HG03520 (cell line): ENCODE measurements around the gene RBM4.
"Not testable (repeated sequence)": the region's sequence is repeated elsewhere in the genome, so short reads cannot be mapped to it uniquely, and the experiment has no call there.

ENCODE experiments used
- ATAC-seq: cut with Tn5 transposase; IDR thresholded peaks from one replicate; pipeline ENCODE4 v1.9.1; 2021; ENCODE audit warnings: mild to moderate bottlenecking, moderate library complexity; ENCODE audit not compliant: unreplicated experiment

Gene RBM4

GRCh38 chr11:66616379-66617154 is 21.9 kb upstream of the RBM4 start, which contains the start of gene RBM14:
Gene RBM14 (plus strand): TSS chr11:66616630. CDS start chr11:66616721, 91 bp downstream.
- peak; percentile 93 for ATAC-seq

DNA sequence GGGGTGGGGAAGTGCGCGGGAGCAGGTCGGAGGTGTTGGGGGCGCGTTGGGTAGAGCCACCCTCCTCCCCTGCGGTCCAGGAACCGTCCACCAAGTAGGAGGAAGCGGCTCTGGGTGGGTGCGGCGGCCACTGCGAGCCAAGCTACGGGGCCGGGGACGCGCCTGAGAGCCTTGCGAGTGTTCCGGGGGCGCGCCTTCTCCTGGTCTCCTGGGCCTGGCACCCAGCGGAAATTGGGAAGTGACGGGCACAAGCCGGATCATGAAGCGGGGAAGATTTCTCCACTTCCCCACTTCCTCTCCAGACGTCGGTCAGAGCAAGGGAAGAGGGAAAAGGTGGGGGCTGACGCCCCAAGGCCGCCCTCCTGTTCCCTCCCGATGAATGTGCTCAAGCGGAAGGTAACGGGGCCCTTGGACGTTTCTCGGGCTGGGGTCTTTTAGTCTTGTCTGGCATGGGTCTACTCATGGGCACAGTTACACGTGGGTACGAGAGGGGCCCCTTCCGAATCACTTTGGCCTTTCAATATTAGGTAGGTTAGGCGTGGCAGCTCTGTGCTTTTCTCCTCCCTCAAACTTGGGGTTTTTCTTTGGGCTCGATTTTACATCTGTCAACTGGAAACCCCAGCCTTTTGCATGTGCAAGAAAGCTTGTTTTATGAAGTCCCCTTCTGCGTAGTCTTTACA is 21.2 kb upstream of the RBM4 start:
- peak; percentile 4 for ATAC-seq

DNA sequence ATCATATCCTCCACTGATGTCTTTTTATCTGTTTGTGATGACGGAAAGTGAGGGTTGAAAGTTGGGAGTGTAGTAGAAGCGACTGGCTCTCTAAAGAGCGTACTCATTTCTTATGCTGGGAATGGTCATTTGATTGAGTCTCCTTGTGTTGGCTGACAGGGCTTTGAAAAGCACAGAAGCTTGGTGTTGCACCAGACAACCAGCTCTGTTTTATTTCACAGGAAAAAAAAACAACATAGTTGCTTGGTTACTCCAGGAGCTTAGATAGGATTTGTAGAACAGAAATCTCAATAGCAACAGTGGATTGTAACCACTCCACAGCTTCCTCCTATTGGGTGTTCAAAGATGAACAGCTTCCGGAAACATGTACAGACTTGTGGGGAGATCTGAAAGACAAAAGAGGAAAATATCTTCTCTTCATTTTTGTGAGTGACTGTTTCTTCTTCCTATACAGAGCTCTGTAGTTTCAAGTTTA is 19.4 kb upstream of the RBM4 start:
- ATAC-seq: no peak

GRCh38 chr11:66624450-66624849 is 14.1 kb upstream of the RBM4 start:
- ATAC-seq: no peak

GRCh38 chr11:66625041-66625751 is 13.3 kb upstream of the RBM4 start:
- ATAC-seq: no peak

GRCh38 chr11:66625752-66626149 is 12.8 kb upstream of the RBM4 start:
- no peak for ATAC-seq

DNA sequence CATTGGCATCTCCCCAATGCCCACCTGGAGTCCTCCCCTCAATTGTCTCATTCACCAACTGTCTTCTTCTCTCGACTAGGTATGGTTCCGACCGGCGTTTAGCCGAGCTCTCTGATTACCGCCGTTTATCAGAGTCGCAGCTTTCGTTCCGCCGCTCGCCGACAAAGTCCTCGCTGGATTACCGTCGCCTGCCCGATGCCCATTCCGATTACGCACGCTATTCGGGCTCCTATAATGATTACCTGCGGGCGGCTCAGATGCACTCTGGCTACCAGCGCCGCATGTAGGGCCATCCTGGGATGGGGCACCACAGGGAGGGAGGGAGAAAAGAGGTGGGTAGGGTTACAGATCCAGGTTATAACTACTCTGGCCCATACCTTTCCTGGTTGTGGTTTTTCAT is 12.1 kb upstream of the RBM4 start:
- ATAC-seq: no peak

GRCh38 chr11:66626926-66627325 is 11.6 kb upstream of the RBM4 start:
- ATAC-seq: no peak

GRCh38 chr11:66628061-66628603 is 10.4 kb upstream of the RBM4 start:
- no peak for ATAC-seq

DNA sequence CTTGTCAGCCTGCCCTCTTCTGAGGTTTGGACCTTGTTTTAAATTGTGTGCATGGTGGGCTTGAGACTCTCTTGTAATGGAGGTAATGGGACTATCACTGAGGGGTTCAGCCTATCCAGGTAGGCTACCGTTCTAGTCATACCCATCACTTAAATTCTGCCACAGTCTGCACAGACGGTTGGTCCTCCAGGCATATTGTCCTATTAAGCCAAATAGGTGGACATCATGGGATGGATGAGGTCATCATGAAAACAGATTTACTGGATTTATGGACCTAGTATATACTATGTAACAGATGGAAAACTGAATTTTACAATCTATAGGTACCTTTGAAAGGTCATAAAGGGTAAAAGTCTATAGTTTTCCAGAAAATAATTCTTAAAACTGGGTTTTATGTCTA is 9.1 kb upstream of the RBM4 start:
- ATAC-seq: no peak

DNA sequence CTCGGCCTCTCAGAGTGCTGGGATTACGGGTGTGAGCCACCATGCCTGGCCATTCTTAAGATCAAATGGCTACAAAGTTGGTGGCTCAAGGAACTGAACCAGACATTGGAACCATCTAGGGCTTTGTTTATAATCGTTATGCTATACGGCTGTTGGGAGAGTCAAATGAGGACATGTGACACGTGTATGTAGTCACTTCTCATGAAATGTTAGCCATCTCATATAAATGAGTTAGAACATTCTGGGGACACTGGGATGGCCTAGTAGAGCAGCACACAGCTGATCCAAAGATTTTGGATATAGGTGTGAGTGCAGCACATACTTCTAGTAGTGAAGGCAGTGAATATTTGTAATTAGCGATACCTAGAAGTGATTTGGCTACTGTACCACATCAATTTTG is 6.6 kb upstream of the RBM4 start:
- ATAC-seq: no peak

DNA sequence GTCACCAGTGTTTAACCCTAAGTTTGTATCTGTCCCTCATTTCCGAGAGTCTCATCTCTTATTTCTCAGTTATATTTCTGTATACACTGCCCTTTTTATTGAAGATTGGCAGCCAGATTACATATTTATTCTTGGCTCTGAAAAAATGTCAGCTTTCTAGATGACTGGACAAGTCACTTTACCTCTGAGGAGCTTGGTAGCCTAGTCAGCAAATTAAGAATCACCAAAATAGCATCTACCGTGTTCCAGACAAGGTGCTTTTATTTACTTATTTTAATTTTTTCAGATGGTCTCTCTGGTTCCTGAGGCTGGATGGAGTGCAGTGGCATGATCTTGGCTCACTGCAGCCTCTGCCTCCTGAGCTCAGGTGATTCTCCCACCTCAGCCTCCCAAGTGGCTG is 5.6 kb upstream of the RBM4 start:
- no peak for ATAC-seq

- no peak for ATAC-seq
Observed at GRCh38 chr11:66636411-66636810, 2.1 kb upstream of the RBM4 start.

DNA sequence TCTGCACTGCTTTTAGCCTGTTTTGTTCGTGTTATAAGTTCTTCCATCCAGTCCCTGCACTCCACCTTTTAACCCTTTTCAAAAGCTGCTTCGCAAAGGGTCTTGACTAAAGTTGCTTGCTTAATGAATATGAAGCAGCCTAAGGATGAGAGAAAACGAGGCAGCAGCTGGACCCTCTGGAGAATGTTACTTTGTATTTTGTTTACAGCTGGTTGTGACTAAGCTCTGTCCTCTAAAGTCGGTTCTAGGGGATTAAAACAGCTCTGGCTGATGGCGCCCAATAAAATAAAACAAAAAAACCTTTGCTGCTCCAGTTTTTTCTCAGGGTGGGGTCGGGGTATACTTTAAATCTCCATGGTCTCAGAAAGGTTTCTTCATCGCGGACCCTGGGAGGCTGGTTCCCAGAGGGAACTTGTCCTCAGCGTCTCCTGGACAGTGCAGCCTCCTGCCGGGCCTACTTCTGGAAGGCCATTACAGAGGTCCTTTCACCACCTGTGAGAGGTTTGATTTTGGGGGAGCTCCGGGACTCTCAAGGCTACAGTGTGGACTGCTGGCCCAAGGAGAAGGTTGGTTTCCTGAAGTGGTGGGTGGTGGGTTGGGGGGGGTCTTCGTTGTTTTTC is 836 bp upstream of the RBM4 start:
- no peak for ATAC-seq

- ATAC-seq: no peak
Observed at GRCh38 chr11:66639066-66639813, 737 bp downstream of the RBM4 start.

- ATAC-seq: not testable (repeated sequence)
Observed at GRCh38 chr11:66639814-66640340, 1.4 kb downstream of the RBM4 start.

DNA sequence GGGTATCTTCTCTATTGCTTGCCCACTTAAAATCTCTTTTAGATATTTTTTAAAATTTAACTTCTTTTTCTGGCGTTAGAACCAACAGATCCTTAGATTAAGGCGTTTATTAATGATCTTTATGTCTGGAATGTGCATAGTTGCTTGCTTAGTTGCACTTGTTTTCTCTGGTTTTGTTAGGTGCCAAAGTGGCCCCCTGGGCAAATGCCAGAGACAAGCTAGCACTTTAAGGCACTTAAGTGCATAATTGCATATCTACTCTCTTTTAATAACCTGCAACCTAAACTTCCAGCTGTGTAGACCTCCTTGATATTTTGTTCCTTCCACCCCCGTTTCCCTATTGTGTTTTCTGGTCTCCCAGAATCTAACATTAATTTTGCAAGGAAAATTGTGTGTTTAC is 3.3 kb downstream of the RBM4 start:
- no peak for ATAC-seq

DNA sequence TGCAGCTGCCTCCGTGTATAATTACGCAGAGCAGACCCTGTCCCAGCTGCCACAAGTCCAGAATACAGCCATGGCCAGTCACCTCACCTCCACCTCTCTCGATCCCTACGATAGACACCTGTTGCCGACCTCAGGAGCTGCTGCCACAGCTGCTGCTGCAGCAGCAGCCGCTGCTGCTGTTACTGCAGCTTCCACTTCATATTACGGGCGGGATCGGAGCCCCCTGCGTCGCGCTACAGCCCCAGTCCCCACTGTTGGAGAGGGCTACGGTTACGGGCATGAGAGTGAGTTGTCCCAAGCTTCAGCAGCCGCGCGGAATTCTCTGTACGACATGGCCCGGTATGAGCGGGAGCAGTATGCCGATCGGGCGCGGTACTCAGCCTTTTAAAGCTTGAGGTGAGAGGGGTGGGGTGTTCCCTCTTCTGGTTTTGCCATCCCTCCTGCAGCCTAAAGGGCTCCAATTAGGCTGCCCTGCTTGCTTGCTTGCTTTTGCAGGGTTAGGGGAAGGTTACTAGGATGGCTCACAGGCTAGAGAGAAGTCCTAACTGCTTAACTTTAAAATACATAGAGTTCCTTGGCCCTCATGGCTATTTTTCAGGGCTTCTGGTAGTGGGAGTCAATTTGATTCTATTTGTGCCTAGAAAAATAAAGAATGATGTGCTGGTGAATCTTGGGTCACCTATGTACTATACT is 5.4 kb downstream of the RBM4 start:
- no peak for ATAC-seq

GRCh38 chr11:66646828-66647227 is 8.3 kb downstream of the RBM4 start:
- no peak for ATAC-seq
